Natural killer cell (primary cell): ENCODE measurements around the gene SAMM50. TPM values are rescaled to one million over a fixed set of nuclear protein-coding genes. Genes with fewer than 3 reads are reported as not detected.
A peak's percentile ranks its signal among the peaks of the same experiment; 100 is the strongest.

ENCODE experiments used
- ATAC-seq, 3 donors: fragments of 150-1000 bp in 2 of 3; fragments of 200-7000 bp in 1 of 3; cut with Tn5 transposase; 1 replicate in 1 of 3; 2 replicates in 2 of 3; pipeline ENCODE4 v1.10.0; 2021; ENCODE audit warnings: mild to moderate bottlenecking in 2 of 3, moderate library complexity in 2 of 3
- DNase-seq, 2 donors: peaks; one replicate each; pipeline versions ENCODE4 v3.0.0 to v3.0.0-alpha.2; 2013 to 2021; ENCODE audit warnings: mixed read lengths in 1 of 2
- H3K27ac ChIP-seq: one replicate; pipeline ENCODE4 v1.5.1; 2013; ENCODE audit warnings: mild to moderate bottlenecking, low read length
- H3K27me3 ChIP-seq: one replicate; pipeline ENCODE4 v1.6.1; 2013; ENCODE audit warnings: low read length; ENCODE audit not compliant: control insufficient read depth, insufficient read depth
- H3K36me3 ChIP-seq: one replicate; pipeline ENCODE4 v1.6.1; 2013; ENCODE audit warnings: low read length; ENCODE audit not compliant: control insufficient read depth, insufficient read depth
- H3K4me1 ChIP-seq: one replicate; pipeline ENCODE4 v1.6.1; 2013; ENCODE audit warnings: low read length; ENCODE audit not compliant: control insufficient read depth, insufficient read depth
- H3K4me3 ChIP-seq: one replicate; pipeline ENCODE4 v1.5.1; 2013; ENCODE audit warnings: low read length
- H3K9me3 ChIP-seq: one replicate; pipeline ENCODE4 v1.6.1; 2013; ENCODE audit warnings: low read length; ENCODE audit not compliant: control insufficient read depth, insufficient read depth
- H3K27ac Mint-ChIP-seq, 2 donors: one replicate each; pipeline ENCODE4 v1.8.0; 2022; ENCODE audit warnings: mild to moderate bottlenecking in 2 of 2, mixed read lengths in 2 of 2, moderate library complexity in 1 of 2
- H3K27me3 Mint-ChIP-seq, 2 donors: one replicate each; pipeline ENCODE4 v1.8.0; 2022; ENCODE audit warnings: low read depth in 2 of 2, mixed read lengths in 2 of 2
- H3K36me3 Mint-ChIP-seq: one replicate; pipeline ENCODE4 v1.8.0; 2022; ENCODE audit warnings: mixed read lengths
- H3K4me1 Mint-ChIP-seq, 2 donors: one replicate each; pipeline ENCODE4 v1.8.0; 2022; ENCODE audit warnings: mixed read lengths in 2 of 2
- H3K4me3 Mint-ChIP-seq: one replicate; pipeline ENCODE4 v1.8.0; 2022; ENCODE audit warnings: mild to moderate bottlenecking, moderate library complexity, mixed read lengths
- H3K9me3 Mint-ChIP-seq, 2 donors: one replicate each; pipeline ENCODE4 v1.8.0; 2022; ENCODE audit warnings: mixed read lengths in 2 of 2
- WGBS: methylation state at CpG from one replicate; pipeline ENCODE4 v1.1.7; 2013; ENCODE audit warnings: missing lambda C conversion rate; ENCODE audit not compliant: insufficient coverage; 5-methylcytosine and 5-hydroxymethylcytosine counted together
- intact Hi-C: fragments of 100-400 bp; cut with micrococcal nuclease; formaldehyde crosslinking; loops from one replicate; pipeline ENCODE4 v1.14.2; 2022
- total RNA-seq, 4 donors: library from RNA; stranded (reverse); fragments of 120-200 nt in 1 of 4; gene quantifications; one replicate each; pipeline versions ENCODE4 v1.2.3 to v1.2.4, GENCODE V29; 2013 to 2022
- TF ChIP-seq, protein P1 (sequence below): fragments of 200-600 bp; IDR thresholded peaks from one replicate; pipeline ENCODE4 v1.8.0; 2022; ENCODE audit warnings: antibody characterized with exemption

Gene SAMM50
- total RNA-seq, 3 donors from 2014 or later (not counting 1 experiment from before 2014, with no cell fraction given), result 25.9 to 30.6 (median 29.7) TPM

DNA sequence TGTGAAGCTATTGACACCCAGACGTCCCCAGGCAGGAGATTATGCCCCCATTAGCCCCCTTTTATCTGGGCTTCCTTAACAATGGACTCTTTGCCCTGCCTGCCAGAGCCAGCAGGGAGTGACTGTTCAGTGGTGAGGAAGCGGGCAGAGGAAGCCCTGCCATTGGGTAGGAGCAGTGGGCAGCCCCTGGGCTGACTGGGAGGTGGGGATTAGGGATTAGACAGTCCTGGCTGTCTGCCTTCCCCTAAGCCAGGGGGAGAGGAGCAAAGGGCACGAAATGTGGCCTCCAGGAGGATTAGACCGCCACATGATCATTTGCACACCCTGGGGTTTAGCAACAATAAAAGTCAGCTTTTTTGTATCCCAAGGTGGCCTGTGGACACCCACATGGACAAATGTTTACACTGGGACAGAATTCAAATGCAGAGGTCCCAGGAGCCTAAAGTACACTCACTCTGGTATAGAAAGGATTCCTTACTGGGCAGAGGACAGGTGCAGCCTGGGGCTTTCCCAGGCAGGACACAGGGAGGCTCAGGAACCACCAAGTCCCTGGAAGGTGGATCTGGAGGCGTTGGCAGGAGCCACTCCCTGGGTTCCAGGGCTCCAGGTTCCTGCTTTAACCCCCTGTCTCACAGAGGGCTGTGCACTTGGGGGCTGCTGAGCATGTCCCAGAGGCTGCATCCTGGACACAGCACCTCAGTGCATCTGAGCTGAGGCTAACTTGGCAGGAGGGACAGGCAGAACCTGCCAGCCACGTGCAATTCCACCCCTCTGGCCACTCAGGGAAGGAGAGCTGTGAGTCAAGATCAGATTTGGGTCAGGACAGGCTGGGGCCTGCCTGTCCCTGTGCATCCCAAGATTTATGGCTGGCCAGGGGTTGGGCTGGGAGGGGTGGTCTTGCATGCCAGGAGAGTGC is 29.6 kb upstream of the SAMM50 start:
- Histone ChIP-seq H3K4me1 (peaks cover 14% of the 10 kb centered on the region), H3K4me3 (no peak overlapping the region), H3K27ac (no peak overlapping the region), H3K9me3 (no peaks in the 10 kb centered on the region), H3K27me3 (peaks cover 9% of the 10 kb centered on the region), H3K36me3 (no peaks in the 10 kb centered on the region)
- H3K9me3 Mint-ChIP-seq, result no peaks in the 10 kb centered on the region
- H3K36me3 Mint-ChIP-seq, result no peaks in the 10 kb centered on the region
- peaks cover 5 to 14% of the 10 kb centered on the region in 2 donors for H3K4me1 Mint-ChIP-seq
- peaks cover 11 to 16% of the 10 kb centered on the region in 2 donors for H3K27me3 Mint-ChIP-seq
- intact Hi-C loops, result no loop called here
- no peak for DNase-seq
- 82% methylated on average over 6 of the region's 6 CpGs for WGBS
- H3K27ac Mint-ChIP-seq, result no peak overlapping the region
- TF ChIP-seq, protein P1, sequence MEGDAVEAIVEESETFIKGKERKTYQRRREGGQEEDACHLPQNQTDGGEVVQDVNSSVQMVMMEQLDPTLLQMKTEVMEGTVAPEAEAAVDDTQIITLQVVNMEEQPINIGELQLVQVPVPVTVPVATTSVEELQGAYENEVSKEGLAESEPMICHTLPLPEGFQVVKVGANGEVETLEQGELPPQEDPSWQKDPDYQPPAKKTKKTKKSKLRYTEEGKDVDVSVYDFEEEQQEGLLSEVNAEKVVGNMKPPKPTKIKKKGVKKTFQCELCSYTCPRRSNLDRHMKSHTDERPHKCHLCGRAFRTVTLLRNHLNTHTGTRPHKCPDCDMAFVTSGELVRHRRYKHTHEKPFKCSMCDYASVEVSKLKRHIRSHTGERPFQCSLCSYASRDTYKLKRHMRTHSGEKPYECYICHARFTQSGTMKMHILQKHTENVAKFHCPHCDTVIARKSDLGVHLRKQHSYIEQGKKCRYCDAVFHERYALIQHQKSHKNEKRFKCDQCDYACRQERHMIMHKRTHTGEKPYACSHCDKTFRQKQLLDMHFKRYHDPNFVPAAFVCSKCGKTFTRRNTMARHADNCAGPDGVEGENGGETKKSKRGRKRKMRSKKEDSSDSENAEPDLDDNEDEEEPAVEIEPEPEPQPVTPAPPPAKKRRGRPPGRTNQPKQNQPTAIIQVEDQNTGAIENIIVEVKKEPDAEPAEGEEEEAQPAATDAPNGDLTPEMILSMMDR, result no peak
- peak overlapping the region; percentile 47 for H3K4me3 Mint-ChIP-seq
- ATAC-seq, result no peak

DNA sequence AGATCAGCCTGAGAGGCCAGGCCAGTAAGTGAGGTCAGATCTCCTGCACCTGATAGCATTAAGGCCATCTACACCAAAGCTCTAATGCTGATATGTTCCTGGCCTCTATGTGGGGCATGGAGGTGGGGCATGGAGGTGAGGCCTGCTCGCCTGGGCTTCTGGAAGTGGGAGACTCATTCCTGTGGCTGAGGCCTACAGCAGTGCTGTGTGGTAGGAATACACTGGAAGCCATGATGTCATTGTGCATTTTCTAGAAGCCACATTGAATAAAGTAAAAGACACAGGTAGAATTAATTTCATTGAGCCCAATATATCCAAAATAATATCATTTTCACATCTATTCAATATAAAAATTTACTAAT is 28.9 kb upstream of the SAMM50 start:
- Mint-ChIP-seq H3K27ac (no peak overlapping the region), H3K9me3 (no peaks in the 10 kb centered on the region), H3K36me3 (no peaks in the 10 kb centered on the region), H3K27me3 (peaks cover 7 to 12% of the 10 kb centered on the region in 2 donors), H3K4me1 (peaks cover 5 to 14% of the 10 kb centered on the region in 2 donors), H3K4me3 (no peak overlapping the region)
- Histone ChIP-seq H3K36me3 (no peaks in the 10 kb centered on the region), H3K4me3 (no peak overlapping the region), H3K4me1 (peaks cover 14% of the 10 kb centered on the region), H3K27ac (no peak overlapping the region), H3K27me3 (peaks cover 9% of the 10 kb centered on the region), H3K9me3 (no peaks in the 10 kb centered on the region)
- 90% methylated on average over 1 of the region's 1 CpG for WGBS
- no peak for DNase-seq
- no peak for ATAC-seq
- TF ChIP-seq, protein P1, result no peak
- intact Hi-C loops, result no loop called here

DNA sequence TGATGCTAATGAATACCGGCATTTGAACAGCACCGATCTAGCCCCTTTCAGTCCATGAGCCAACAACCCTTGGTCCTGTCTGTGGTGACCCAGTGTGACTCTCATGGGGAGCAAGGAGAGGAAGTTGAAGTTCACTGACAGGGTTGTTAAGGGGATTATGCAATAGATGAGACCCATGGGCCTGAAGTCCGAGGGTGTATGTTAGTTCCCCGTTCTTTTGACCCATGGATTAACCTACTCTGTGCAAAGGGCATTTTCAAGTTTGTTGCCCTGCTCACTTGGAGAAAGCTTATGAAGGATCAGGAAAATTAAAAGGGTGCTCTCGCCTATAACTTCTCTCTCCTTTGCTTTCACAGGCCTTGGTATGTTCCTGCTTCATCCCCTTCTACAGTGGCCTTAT is 26.8 kb upstream of the SAMM50 start:
- TF ChIP-seq, protein P1, result no peak
- Histone ChIP-seq H3K4me1 (peaks cover 8% of the 10 kb centered on the region), H3K36me3 (no peaks in the 10 kb centered on the region), H3K27me3 (peaks cover 9% of the 10 kb centered on the region), H3K9me3 (no peaks in the 10 kb centered on the region), H3K4me3 (no peak overlapping the region), H3K27ac (no peak overlapping the region)
- intact Hi-C loops, result no loop called here
- DNase-seq (no peak), ATAC-seq (no peak)
- Mint-ChIP-seq H3K4me1 (peaks cover 0 to 8% of the 10 kb centered on the region in 2 donors), H3K27ac (no peak overlapping the region), H3K9me3 (no peaks in the 10 kb centered on the region), H3K4me3 (no peak overlapping the region), H3K27me3 (peaks cover 11 to 13% of the 10 kb centered on the region in 2 donors), H3K36me3 (no peaks in the 10 kb centered on the region)
- WGBS, result 53% methylated on average over 5 of the region's 5 CpGs
